Gastrocnemius medialis (tissue), 4 donors: Measurements from ENCODE around the gene CACNA2D3.

ENCODE experiments used
- CTCF ChIP-seq, 5 experiments: fragments of 450-650 bp in 3 of 5; fragments of 200-600 bp in 2 of 5; sonication (generic) in 2 of 5; IDR thresholded peaks in 4 of 5; conservative IDR thresholded peaks in 1 of 5; 1 replicate in 4 of 5; 2 replicates in 1 of 5; pipeline ENCODE4 v1.5.1; 2016 to 2019; ENCODE audit warnings: antibody characterized with exemption in 5 of 5, mild to moderate bottlenecking in 3 of 5, moderate library complexity in 3 of 5
- POLR2A ChIP-seq, 2 donors: fragments of 450-650 bp; IDR thresholded peaks; one replicate each; pipeline ENCODE4 v1.6.1; 2017; ENCODE audit warnings: antibody characterized with exemption in 2 of 2, mild to moderate bottlenecking in 2 of 2, moderate library complexity in 2 of 2

GRCh38 chr3:55065331-55065730 lies 943.0 kb downstream of the CACNA2D3 start:
- TF ChIP-seq CTCF (IDR thresholded peaks at IDR 0.05 in 4 of 5, conservative IDR thresholded peaks at IDR 0.05 in 1 of 5): no peak
- no peak for TF ChIP-seq POLR2A (IDR thresholded peaks at IDR 0.05)
